GM12801 (cell line): ENCODE results near the gene FANCM.

ENCODE experiments used
- CTCF ChIP-seq: IDR thresholded peaks from one replicate; pipeline ENCODE4 v1.5.1; 2011; ENCODE audit warnings: control low read depth; ENCODE audit not compliant: insufficient read length; ENCODE audit errors: extremely low read depth

FANCM gene

DNA sequence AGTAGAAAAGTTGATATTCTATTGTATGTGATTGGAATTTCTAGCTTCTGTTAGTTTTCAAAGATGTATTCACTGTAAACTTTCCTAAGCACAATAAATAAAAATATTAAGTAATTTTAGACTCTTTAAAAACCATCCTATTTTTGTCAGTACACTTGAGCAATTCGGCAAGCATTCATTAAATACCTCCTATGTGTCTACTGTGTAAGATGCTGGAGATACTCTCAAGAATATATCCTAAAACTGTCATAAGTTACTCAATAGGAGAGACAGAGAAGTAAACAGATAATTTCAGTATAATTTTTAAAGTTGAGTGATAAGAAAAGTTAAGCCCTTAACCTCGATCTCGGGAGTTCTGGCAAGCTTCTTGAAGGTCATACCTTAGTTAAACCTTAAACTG, 46.1 kb downstream of the FANCM start:
- no peak for TF ChIP-seq CTCF

- no peak for TF ChIP-seq CTCF
These were observed 49.5 kb downstream of the FANCM start for GRCh38 chr14:45185100-45185814.

DNA sequence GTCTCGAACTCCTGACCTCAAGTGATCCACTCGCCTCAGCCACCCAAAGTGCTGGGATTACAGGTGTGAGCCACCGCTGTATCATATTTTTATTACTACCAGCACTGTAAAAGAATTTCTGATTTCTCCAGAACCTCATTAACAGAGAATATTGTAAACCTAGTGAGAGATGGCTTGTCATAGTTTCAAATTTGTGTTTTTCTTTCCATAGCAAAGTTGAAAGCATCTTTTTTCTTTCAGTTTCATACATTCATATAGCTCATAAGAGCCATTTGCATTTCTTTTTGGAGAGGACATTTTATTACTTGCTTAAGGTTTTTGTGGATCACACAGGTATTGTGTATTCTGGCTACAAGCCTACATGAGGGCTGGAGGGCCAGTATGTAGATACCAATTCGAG, 59.2 kb downstream of the FANCM start:
- TF ChIP-seq CTCF, result no peak

GRCh38 chr14:45198551-45198950, 62.8 kb downstream of the FANCM start:
- no peak for TF ChIP-seq CTCF

DNA sequence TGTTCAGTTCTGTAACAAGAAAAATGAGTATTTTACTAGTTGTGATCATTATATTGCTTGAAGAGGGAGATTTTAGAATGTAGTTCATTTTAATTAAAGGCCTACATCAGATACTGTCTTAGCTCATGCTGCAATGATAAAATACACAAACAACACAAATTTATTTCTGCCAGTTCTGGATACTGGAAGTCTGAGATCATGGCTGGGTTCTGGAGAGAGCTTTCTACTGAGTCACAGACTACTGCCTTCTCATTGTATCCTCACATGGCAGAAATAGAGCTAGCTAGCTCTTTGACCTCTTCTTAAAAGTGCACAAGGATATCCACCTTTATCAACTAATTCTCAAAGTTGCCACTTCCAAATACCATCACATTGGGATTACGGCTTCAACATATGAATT, 63.5 kb downstream of the FANCM start:
- TF ChIP-seq CTCF, result no peak

- no peak for TF ChIP-seq CTCF
These were observed 66.2 kb downstream of the FANCM start for GRCh38 chr14:45201905-45202304.

DNA sequence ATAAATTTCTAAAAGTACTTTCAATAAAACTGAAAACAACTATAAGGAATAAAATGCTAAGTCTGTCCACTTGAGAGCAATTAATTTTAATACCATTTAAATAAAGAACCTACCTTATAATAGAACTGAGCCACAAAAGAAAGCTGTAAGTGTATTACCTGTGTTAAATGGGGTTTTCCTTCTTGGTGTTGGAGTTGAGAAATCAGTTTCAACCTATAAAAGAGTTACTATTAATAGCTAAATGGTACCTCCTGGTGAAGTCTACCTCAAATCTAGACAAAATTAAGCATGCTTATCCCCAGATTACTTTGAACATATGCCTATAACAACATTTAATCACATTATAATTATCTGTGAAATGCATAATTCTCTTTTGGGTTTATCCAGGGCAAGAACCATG, 68.5 kb downstream of the FANCM start:
- no peak for TF ChIP-seq CTCF
